Limb (tissue), 2 donors: ENCODE measurements around the gene CCDC70.
A peak's percentile ranks its signal among the peaks of the same experiment; 100 is the strongest.

ENCODE experiments used
- DNase-seq, 2 donors: peaks; one replicate each; pipeline ENCODE4 v3.0.0-alpha.2; 2016; ENCODE audit errors: extremely low spot score in 2 of 2

The CCDC70 gene

GRCh38 chr13:51858433-51859247 is 3.1 kb upstream of the CCDC70 start:
- no peak for DNase-seq

- DNase-seq = no peak
Observed at GRCh38 chr13:51862957-51863356, 1.2 kb downstream of the CCDC70 start.

- no peak for DNase-seq
Observed at GRCh38 chr13:51865838-51866237, 4.1 kb downstream of the CCDC70 start.

GRCh38 chr13:51867062-51867461 is 5.3 kb downstream of the CCDC70 start:
- no peak for DNase-seq

- DNase-seq = no peak
Observed at GRCh38 chr13:51869916-51870315, 8.1 kb downstream of the CCDC70 start.

GRCh38 chr13:51870616-51871015 is 8.8 kb downstream of the CCDC70 start:
- DNase-seq = no peak

- no peak for DNase-seq
Observed at GRCh38 chr13:51873117-51873798, 11.5 kb downstream of the CCDC70 start.

- DNase-seq = no peak
Observed at GRCh38 chr13:51873837-51874236, 12.1 kb downstream of the CCDC70 start.

- peak in 1 of 2 donors; percentile 33 for DNase-seq
Observed at GRCh38 chr13:51874651-51875050, 12.9 kb downstream of the CCDC70 start.

- no peak for DNase-seq
Observed at GRCh38 chr13:51879133-51879532, 17.4 kb downstream of the CCDC70 start.

- no peak for DNase-seq
Observed at GRCh38 chr13:51881296-51881695, 19.5 kb downstream of the CCDC70 start.

GRCh38 chr13:51882570-51883225 is 20.9 kb downstream of the CCDC70 start:
- no peak for DNase-seq

GRCh38 chr13:51883226-51883600 is 21.4 kb downstream of the CCDC70 start:
- DNase-seq = no peak

- no peak for DNase-seq
Observed at GRCh38 chr13:51885651-51886050, 23.9 kb downstream of the CCDC70 start.

GRCh38 chr13:51887468-51887867 is 25.7 kb downstream of the CCDC70 start:
- DNase-seq = peak in 1 of 2 donors; percentile 18

- no peak for DNase-seq
Observed at GRCh38 chr13:51892657-51893056, 30.9 kb downstream of the CCDC70 start.

GRCh38 chr13:51894239-51894638 is 32.5 kb downstream of the CCDC70 start:
- DNase-seq = no peak

- DNase-seq = peak; percentile 28 to 57
Observed at GRCh38 chr13:51895906-51896888, 34.4 kb downstream of the CCDC70 start.

GRCh38 chr13:51900471-51900870 is 38.7 kb downstream of the CCDC70 start:
- DNase-seq = no peak

GRCh38 chr13:51902776-51903175 is 41.0 kb downstream of the CCDC70 start:
- no peak for DNase-seq

- no peak for DNase-seq
Observed at GRCh38 chr13:51905787-51906186, 44.0 kb downstream of the CCDC70 start.
